Hepatocyte (in vitro differentiated cells): ENCODE results near the gene TAGLN3. TPM values are rescaled to one million over a fixed set of nuclear protein-coding genes. Genes with fewer than 3 reads are reported as not detected.

Experiments used
- DNase-seq: peaks from one replicate; pipeline ENCODE4 v3.0.0-alpha.2; 2016; ENCODE audit warnings: low spot score
- H2AFZ ChIP-seq: fragments of 200-600 bp; sonication (generic); 2 replicates; pipeline ENCODE4 v1.6.0; 2016; ENCODE audit warnings: antibody characterized with exemption, mild to moderate bottlenecking
- H3K27ac ChIP-seq: fragments of 200-600 bp; sonication (generic); 2 replicates; pipeline ENCODE4 v1.5.1; 2016; ENCODE audit warnings: mild to moderate bottlenecking
- H3K27me3 ChIP-seq: fragments of 200-600 bp; sonication (generic); 2 replicates; pipeline ENCODE4 v1.6.1; 2016
- H3K36me3 ChIP-seq: fragments of 200-600 bp; sonication (generic); replicated peaks from 2 replicates; pipeline ENCODE4 v1.5.1; 2016; ENCODE audit warnings: low read depth; ENCODE audit not compliant: insufficient read depth
- H3K4me1 ChIP-seq: fragments of 200-600 bp; sonication (generic); 2 replicates; pipeline ENCODE4 v1.5.1; 2016; ENCODE audit warnings: mild to moderate bottlenecking, moderate library complexity; ENCODE audit not compliant: insufficient read depth
- H3K4me2 ChIP-seq: fragments of 200-600 bp; sonication (generic); 2 replicates; pipeline ENCODE4 v1.6.0; 2016
- H3K4me3 ChIP-seq: fragments of 200-600 bp; sonication (generic); 2 replicates; pipeline ENCODE4 v1.5.1; 2016; ENCODE audit warnings: mild to moderate bottlenecking
- H3K79me2 ChIP-seq: fragments of 200-600 bp; sonication (generic); 2 replicates; pipeline ENCODE4 v1.6.0; 2017; ENCODE audit warnings: mild to moderate bottlenecking
- H3K9me2 ChIP-seq: fragments of 200-600 bp; sonication (generic); replicated peaks from 2 replicates; pipeline ENCODE4 v1.6.0; 2017; ENCODE audit warnings: mild to moderate bottlenecking; ENCODE audit not compliant: insufficient read depth
- H3K9me3 ChIP-seq: fragments of 200-600 bp; sonication (generic); 2 replicates; pipeline ENCODE4 v1.5.1; 2016; ENCODE audit warnings: low read depth, mild to moderate bottlenecking
- H4K20me1 ChIP-seq: fragments of 200-600 bp; sonication (generic); 2 replicates; pipeline ENCODE4 v1.6.0; 2016; ENCODE audit warnings: mild to moderate bottlenecking; ENCODE audit not compliant: insufficient read depth, poor library complexity, severe bottlenecking
- EZH2 ChIP-seq: fragments of 200-600 bp; sonication (generic); IDR thresholded peaks from 2 replicates; pipeline ENCODE4 v1.6.1; 2016; ENCODE audit warnings: antibody characterized with exemption, mild to moderate bottlenecking, borderline replicate concordance
- EZH2phosphoT487 ChIP-seq: fragments of 200-600 bp; sonication (generic); IDR thresholded peaks from one replicate; pipeline ENCODE4 v1.6.1; 2018; ENCODE audit warnings: antibody characterized with exemption, mild to moderate bottlenecking, low read depth, moderate library complexity; ENCODE audit not compliant: unreplicated experiment, severe bottlenecking
- WGBS: methylation state at CpG from one replicate; pipeline ENCODE4 v1.1.6; 2016; ENCODE audit warnings: low lambda C conversion rate; ENCODE audit errors: missing lambda C conversion rate; 5-methylcytosine and 5-hydroxymethylcytosine counted together
- polyA plus RNA-seq: library from polyadenylated mRNA; unstranded; fragments of >200 nt; fragmentation: Nextera tagmentation; extraction: Ambion mirVana; gene quantifications from 2 replicates; pipeline ENCODE4 v1.2.1, GENCODE V29; 2016
- total RNA-seq: library from RNA; depleted of rRNA; stranded (reverse); fragments of >200 nt; gene quantifications from 2 replicates; pipeline ENCODE4 v1.2.3, GENCODE V29; 2014
- TF ChIP-seq, protein P1 (sequence below): fragments of 200-600 bp; sonication (generic); IDR thresholded peaks from 2 replicates; pipeline ENCODE4 v1.5.1; 2016; ENCODE audit warnings: antibody characterized with exemption, mild to moderate bottlenecking; ENCODE audit not compliant: poor library complexity

Gene TAGLN3
- total and polyA plus RNA-seq, 2 experiments from 2014 or later: 0.51 to 2.1 TPM

DNA sequence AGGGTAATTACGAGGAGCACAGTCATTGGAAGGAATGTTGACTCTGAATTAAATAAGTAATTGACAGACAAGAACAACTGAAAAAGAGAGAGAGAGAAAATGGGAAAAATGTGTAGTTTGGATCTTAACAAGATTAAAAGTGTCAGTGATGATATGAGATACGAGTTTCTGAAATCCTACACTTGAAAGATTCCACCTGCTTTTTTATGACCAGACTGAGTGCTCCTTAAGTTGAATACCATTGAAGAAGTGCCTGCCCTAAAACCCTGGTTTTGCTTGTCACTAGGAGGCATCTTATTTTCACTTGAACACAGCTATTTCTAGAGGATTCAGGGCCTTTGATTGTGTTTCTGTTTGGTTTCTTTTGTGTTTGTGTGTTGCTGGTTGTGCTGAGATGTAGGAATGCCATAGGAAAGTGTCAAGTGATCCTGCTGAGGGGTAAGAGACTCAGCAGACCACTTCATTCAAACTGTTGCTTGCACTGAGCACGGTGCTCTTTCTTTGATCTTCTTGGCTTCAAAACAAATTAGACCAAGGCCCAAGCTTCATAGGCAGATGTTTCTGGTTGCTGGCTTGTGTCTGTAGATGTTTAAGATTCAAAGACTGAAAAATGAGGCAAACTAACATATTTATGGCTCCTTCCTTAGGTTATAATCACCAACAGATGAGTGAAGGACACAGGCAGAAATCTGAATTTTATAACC lies 37.1 kb upstream of the TAGLN3 start:
- Histone ChIP-seq H3K9me3 (no peaks in the 10 kb centered on the region), H3K36me3 (no peaks in the 10 kb centered on the region), H4K20me1 (no peaks in the 10 kb centered on the region), H3K27me3 (no peaks in the 10 kb centered on the region), H3K27ac (no peak overlapping the region), H3K9me2 (no peaks in the 10 kb centered on the region), H3K79me2 (no peaks in the 10 kb centered on the region), H2AFZ (no peak overlapping the region), H3K4me3 (no peak overlapping the region), H3K4me1 (peaks cover 6% of the 10 kb centered on the region), H3K4me2 (no peak overlapping the region)
- TF ChIP-seq EZH2phosphoT487 (no peak), EZH2 (no peak)
- TF ChIP-seq, protein P1, sequence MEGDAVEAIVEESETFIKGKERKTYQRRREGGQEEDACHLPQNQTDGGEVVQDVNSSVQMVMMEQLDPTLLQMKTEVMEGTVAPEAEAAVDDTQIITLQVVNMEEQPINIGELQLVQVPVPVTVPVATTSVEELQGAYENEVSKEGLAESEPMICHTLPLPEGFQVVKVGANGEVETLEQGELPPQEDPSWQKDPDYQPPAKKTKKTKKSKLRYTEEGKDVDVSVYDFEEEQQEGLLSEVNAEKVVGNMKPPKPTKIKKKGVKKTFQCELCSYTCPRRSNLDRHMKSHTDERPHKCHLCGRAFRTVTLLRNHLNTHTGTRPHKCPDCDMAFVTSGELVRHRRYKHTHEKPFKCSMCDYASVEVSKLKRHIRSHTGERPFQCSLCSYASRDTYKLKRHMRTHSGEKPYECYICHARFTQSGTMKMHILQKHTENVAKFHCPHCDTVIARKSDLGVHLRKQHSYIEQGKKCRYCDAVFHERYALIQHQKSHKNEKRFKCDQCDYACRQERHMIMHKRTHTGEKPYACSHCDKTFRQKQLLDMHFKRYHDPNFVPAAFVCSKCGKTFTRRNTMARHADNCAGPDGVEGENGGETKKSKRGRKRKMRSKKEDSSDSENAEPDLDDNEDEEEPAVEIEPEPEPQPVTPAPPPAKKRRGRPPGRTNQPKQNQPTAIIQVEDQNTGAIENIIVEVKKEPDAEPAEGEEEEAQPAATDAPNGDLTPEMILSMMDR: no peak
- WGBS: 50% methylated on average over 3 of the region's 3 CpGs
- no peak for DNase-seq

DNA sequence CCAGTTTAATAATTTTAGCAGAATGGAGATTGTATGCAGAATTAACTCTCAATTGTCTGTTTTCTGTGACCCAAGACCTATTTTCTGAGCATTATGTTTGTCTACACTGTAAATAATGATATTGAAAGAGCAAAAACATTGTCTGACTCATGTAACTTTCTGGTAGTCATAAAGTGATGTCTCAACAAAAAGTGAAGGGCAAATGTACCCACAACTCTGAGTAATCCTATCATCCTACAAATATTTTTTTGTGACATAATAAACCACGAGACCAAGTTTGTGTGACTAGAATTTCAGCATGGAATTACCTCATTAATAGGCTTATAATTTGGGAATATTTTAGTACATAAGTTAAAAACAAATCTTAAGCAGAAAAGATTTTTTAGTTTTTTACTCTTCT lies 35.3 kb upstream of the TAGLN3 start:
- H3K36me3 ChIP-seq: no peaks in the 10 kb centered on the region
- H3K9me3 ChIP-seq: no peaks in the 10 kb centered on the region
- no peaks in the 10 kb centered on the region for H4K20me1 ChIP-seq
- H3K4me3 ChIP-seq: no peak overlapping the region
- H3K79me2 ChIP-seq: no peaks in the 10 kb centered on the region
- no peak overlapping the region for H3K4me2 ChIP-seq
- no peak overlapping the region for H2AFZ ChIP-seq
- TF ChIP-seq EZH2 (no peak), EZH2phosphoT487 (no peak)
- TF ChIP-seq, protein P1: no peak
- no peaks in the 10 kb centered on the region for H3K27me3 ChIP-seq
- 78% methylated on average over 1 of the region's 1 CpG for WGBS
- H3K27ac ChIP-seq: no peak overlapping the region
- no peaks in the 10 kb centered on the region for H3K4me1 ChIP-seq
- no peaks in the 10 kb centered on the region for H3K9me2 ChIP-seq
- DNase-seq: no peak

DNA sequence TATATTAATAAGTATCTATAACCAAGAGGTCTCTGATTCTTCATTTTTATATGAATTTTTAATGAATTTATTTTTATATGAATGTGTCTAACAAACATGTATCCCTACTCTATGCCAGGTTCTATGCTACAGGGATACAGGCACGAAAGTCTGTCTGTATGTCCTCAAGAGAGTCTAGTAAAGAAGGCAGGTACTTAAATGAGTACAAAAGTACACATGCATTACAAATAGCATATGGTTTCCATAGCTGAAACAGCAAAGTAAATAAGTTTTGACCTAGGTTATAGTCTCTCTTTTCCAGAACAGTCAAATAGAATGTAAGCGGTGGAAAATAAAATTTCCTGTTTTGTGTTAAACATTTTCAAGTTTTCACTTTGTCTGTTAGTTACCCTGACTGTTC lies 33.2 kb upstream of the TAGLN3 start:
- no peaks in the 10 kb centered on the region for H3K4me1 ChIP-seq
- H3K9me2 ChIP-seq: no peaks in the 10 kb centered on the region
- no peak overlapping the region for H3K27ac ChIP-seq
- TF ChIP-seq, protein P1: no peak
- no peak for TF ChIP-seq EZH2phosphoT487
- no peak for TF ChIP-seq EZH2
- H3K36me3 ChIP-seq: no peaks in the 10 kb centered on the region
- DNase-seq: no peak
- H3K27me3 ChIP-seq: no peaks in the 10 kb centered on the region
- no peaks in the 10 kb centered on the region for H3K79me2 ChIP-seq
- no peaks in the 10 kb centered on the region for H3K9me3 ChIP-seq
- no peak overlapping the region for H3K4me3 ChIP-seq
- WGBS: 92% methylated on average over 2 of the region's 2 CpGs
- no peaks in the 10 kb centered on the region for H4K20me1 ChIP-seq
- H2AFZ ChIP-seq: no peak overlapping the region
- no peak overlapping the region for H3K4me2 ChIP-seq

DNA sequence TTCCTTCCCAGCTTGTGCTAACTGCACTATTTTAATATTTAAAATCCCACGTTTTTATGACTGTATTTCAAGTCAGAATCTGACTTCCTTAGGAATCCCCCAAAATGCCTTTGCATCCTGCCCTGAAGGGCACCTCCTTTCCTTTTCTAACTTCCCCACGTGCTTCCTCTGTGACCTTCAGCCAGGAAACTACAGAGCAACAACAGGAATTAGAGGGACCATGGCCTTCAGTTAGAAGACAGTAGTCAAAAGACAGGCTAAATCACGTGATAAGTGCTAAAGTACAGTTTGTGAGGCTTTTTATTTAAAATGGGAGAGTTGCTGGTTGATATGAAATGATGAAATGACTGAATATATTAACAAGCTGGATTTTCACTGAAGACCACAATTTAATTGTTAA lies 31.7 kb upstream of the TAGLN3 start:
- Histone ChIP-seq H3K27ac (peak overlapping the region; percentile 47), H3K36me3 (no peaks in the 10 kb centered on the region), H2AFZ (peak overlapping the region; percentile 14), H3K9me3 (no peaks in the 10 kb centered on the region), H3K79me2 (no peaks in the 10 kb centered on the region), H3K9me2 (no peaks in the 10 kb centered on the region), H4K20me1 (no peaks in the 10 kb centered on the region), H3K27me3 (no peaks in the 10 kb centered on the region), H3K4me1 (no peaks in the 10 kb centered on the region), H3K4me2 (peak overlapping the region; percentile 39), H3K4me3 (no peak overlapping the region)
- TF ChIP-seq, protein P1: no peak
- no peak for TF ChIP-seq EZH2
- TF ChIP-seq EZH2phosphoT487: no peak
- 43% methylated on average over 3 of the region's 3 CpGs for WGBS
- peak; percentile 7 for DNase-seq
